Heart left ventricle (tissue), 13 donors: ENCODE measurements around the gene CNPY4.

Source experiments
- POLR2A ChIP-seq, 2 donors: fragments of 450-650 bp; IDR thresholded peaks; one replicate each; pipeline ENCODE4 v1.6.1; 2017; ENCODE audit warnings: antibody characterized with exemption in 2 of 2, mild to moderate bottlenecking in 2 of 2, moderate library complexity in 2 of 2
- TF ChIP-seq, protein P1 (sequence below), 12 donors: fragments of 200-600 bp; sonication (generic) in 4 of 12; IDR thresholded peaks; one replicate each; pipeline versions ENCODE4 v1.5.0 to v1.8.0; 2018 to 2022; ENCODE audit warnings: antibody characterized with exemption in 12 of 12, mild to moderate bottlenecking in 5 of 12
- donor health status: ischemic (EF 13 %, LVEDD 7.1; RV severe dilation, severe dysfunction).
- donor health status: DM: no; HTN: yes; CAD: no.
- donor health status: DM: no; HTN: no; CAD: no.
- donor health status: ischemic (EF 25% LVEDD 6.9; RV normal size, moderate dysfunction).
- donor health status: ischemic (EF 25% LVEDD 5.7; RV mildly dilated, moderate dysfunction).
- donor health status: ischemic (EF 35%, LVEDD 5.7; RV mildly dilated, moderate dysfunction).
- donor health status: nonischemic (EF 11% LVEDD 7.7; RV severe dilation, severe dysfunction).
- donor health status: DM: yes; HTN: yes; CAD: no.
- donor health status: PGD.
- donor health status: ischemic (EF 29% LVEDD 5.4; RV normal size, mild dysfunction).
- donor health status: nonischemic (EF 23%, LVEDD 6.1; RV moderate dilation, normal function).

DNA sequence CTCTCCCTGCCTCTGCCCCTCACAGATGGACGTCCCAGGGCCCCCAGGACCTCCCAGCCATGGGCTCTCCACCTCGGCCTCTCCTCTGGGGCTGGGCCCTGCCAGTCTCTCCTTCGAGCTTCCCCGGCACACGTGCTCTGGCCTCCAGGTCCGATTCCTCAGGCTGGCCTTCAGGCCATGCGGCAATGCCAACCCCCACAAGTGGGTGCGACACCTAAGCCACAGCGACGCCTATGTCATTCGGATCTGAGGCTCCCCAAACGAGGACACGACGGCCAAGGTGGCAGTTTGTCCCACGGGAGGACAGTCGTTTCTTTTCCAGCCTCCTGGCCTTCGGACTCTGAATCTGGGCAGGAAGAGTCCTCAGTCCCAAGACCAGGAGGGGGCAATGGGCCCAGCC, 12.8 kb upstream of the CNPY4 start:
- TF ChIP-seq, protein P1, sequence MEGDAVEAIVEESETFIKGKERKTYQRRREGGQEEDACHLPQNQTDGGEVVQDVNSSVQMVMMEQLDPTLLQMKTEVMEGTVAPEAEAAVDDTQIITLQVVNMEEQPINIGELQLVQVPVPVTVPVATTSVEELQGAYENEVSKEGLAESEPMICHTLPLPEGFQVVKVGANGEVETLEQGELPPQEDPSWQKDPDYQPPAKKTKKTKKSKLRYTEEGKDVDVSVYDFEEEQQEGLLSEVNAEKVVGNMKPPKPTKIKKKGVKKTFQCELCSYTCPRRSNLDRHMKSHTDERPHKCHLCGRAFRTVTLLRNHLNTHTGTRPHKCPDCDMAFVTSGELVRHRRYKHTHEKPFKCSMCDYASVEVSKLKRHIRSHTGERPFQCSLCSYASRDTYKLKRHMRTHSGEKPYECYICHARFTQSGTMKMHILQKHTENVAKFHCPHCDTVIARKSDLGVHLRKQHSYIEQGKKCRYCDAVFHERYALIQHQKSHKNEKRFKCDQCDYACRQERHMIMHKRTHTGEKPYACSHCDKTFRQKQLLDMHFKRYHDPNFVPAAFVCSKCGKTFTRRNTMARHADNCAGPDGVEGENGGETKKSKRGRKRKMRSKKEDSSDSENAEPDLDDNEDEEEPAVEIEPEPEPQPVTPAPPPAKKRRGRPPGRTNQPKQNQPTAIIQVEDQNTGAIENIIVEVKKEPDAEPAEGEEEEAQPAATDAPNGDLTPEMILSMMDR (IDR thresholded peaks at IDR 0.05), result no peak
- no peak for TF ChIP-seq POLR2A (IDR thresholded peaks at IDR 0.05)
